ENCODE measurements around the gene BMX.

DNA sequence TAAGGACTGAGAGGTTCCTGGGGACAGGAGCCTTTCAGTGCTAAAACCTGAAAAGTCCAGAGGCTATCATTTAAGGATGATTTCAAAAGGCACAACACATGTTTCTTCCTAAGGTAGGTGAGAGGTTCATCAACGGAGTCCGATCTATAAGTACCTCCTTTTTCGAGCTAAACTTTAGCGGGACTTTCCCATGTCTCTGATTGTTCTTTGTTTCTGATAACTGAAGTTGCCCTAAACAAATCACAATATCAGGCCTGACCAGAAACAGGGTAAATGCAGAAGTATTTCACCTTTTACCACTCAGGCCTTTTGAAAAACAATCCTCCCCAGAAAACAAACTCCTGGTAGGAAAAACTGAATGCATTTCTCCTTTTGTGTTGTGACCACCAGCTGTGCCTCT, 25.1 kb upstream of the BMX start:
- no peak for TF ChIP-seq POLR2A (IDR thresholded peaks at IDR 0.05)
- TF ChIP-seq, protein P1, sequence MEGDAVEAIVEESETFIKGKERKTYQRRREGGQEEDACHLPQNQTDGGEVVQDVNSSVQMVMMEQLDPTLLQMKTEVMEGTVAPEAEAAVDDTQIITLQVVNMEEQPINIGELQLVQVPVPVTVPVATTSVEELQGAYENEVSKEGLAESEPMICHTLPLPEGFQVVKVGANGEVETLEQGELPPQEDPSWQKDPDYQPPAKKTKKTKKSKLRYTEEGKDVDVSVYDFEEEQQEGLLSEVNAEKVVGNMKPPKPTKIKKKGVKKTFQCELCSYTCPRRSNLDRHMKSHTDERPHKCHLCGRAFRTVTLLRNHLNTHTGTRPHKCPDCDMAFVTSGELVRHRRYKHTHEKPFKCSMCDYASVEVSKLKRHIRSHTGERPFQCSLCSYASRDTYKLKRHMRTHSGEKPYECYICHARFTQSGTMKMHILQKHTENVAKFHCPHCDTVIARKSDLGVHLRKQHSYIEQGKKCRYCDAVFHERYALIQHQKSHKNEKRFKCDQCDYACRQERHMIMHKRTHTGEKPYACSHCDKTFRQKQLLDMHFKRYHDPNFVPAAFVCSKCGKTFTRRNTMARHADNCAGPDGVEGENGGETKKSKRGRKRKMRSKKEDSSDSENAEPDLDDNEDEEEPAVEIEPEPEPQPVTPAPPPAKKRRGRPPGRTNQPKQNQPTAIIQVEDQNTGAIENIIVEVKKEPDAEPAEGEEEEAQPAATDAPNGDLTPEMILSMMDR (IDR thresholded peaks at IDR 0.05): no peak
